ENCODE data around the gene FRY. TPM values are rescaled to one million over a fixed set of nuclear protein-coding genes. Genes with fewer than 3 reads are reported as not detected.

Gene FRY
- total RNA-seq, 2 experiments from 2014 or later, result 3.0 to 7.0 TPM

DNA sequence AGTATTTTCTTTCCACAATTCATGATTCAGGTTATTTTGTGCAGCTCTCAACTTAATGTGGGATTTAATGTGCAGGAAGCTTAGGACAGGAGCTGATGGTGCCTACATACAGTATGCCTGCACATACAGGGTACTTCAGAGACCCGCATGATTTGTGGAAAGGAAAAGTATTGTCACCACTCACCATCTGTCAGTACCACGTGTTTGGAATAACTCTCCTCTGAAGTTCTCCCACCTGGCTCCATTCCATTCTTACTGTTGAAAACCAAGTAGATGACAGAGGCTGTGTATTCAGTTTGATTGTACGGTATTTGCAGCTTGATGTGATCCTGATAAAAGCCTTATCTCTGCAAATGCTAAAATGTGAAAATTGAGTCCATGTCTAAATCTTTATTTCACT lies 197.9 kb downstream of the FRY start:
- TF ChIP-seq, protein P1, sequence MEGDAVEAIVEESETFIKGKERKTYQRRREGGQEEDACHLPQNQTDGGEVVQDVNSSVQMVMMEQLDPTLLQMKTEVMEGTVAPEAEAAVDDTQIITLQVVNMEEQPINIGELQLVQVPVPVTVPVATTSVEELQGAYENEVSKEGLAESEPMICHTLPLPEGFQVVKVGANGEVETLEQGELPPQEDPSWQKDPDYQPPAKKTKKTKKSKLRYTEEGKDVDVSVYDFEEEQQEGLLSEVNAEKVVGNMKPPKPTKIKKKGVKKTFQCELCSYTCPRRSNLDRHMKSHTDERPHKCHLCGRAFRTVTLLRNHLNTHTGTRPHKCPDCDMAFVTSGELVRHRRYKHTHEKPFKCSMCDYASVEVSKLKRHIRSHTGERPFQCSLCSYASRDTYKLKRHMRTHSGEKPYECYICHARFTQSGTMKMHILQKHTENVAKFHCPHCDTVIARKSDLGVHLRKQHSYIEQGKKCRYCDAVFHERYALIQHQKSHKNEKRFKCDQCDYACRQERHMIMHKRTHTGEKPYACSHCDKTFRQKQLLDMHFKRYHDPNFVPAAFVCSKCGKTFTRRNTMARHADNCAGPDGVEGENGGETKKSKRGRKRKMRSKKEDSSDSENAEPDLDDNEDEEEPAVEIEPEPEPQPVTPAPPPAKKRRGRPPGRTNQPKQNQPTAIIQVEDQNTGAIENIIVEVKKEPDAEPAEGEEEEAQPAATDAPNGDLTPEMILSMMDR (conservative IDR thresholded peaks at IDR 0.05; ENCODE audit: low read length), result no peak
- TF ChIP-seq EZH2phosphoT487 (IDR thresholded peaks at IDR 0.05; ENCODE audit: borderline replicate concordance, low read depth, low read length), result no peak
- Histone ChIP-seq H4K20me1 (ENCODE audit: insufficient read depth, low read length) (no peaks in the 10 kb centered on the region), H3K4me1 (ENCODE audit: insufficient read depth, low read length, poor library complexity, severe bottlenecking) (no peaks in the 10 kb centered on the region), H2AFZ (ENCODE audit: low read length) (no peak overlapping the region), H3K4me3 (ENCODE audit: low read depth, low read length, poor library complexity, severe bottlenecking) (no peak overlapping the region), H3K27ac (ENCODE audit: low read depth, low read length, poor library complexity, severe bottlenecking) (no peak overlapping the region), H3K36me3 (ENCODE audit: insufficient read depth, low read length) (no peaks in the 10 kb centered on the region), H3K79me2 (ENCODE audit: insufficient read depth, low read depth, low read length) (no peaks in the 10 kb centered on the region), H3K9me3 (ENCODE audit: low read length) (no peaks in the 10 kb centered on the region), H3K9me2 (ENCODE audit: insufficient read depth, low read length) (no peaks in the 10 kb centered on the region), H3K4me2 (ENCODE audit: low read length) (no peak overlapping the region)
- DNase-seq (ENCODE audit: low spot score), result no peak
- ChIA-PET CTCF (ENCODE audit: unreplicated experiment) (no interaction called here), POLR2A (interaction anchor here (0.6 kb wide), 1 partner anchor 67 kb away, joined by 3 read pairs; no protein-coding TSS in a partner anchor)
- intact Hi-C loops (cut with micrococcal nuclease; ENCODE audit: unreplicated experiment), result no loop called here
- BruUV-seq (replicated peaks), result no TSS peak

DNA sequence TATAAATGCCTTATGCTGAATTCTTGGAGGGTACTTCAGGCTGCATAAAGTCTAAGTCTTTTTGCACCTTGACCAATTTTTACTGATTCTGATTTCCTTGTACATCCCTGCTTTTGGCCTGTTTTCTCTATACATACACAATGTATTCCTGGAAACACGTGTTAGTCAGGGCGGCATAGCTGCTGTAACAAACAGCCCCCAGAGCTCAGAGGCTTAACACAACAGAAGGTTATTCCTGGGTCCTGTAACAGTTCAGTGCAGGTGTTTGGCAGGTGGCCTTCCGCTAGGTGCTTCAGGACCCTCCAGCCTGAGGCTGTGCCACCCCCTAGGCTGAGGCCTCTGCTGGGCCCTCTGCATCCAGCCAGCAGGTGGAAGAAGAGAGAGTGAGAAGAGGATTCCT lies 200.7 kb downstream of the FRY start:
- POLR2A ChIA-PET, result no interaction called here

DNA sequence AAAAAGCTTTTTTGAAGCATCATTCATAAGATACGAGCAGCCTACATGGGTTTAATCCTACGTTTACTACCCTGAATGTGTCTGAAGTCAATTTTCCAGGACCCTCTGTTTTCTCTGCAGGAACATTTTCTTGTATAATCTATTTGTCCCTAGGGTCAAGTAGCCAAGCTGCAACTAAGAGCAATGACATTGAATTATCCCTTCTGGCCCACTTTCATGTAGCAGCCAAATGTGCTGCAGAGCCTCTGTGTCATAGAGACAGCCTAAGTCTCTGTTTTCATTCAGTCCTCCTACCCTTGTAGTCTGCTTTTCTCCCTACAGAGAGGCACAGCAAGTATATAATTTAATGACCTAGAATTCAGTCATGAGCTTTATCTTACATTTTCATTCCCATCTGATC lies 201.5 kb downstream of the FRY start:
- no peaks in the 10 kb centered on the region for H3K9me3 ChIP-seq (ENCODE audit: low read length)
- H3K27ac ChIP-seq (ENCODE audit: low read depth, low read length, poor library complexity, severe bottlenecking), result no peak overlapping the region
- intact Hi-C loops (cut with micrococcal nuclease; ENCODE audit: unreplicated experiment), result no loop called here
- TF ChIP-seq EZH2phosphoT487 (IDR thresholded peaks at IDR 0.05; ENCODE audit: borderline replicate concordance, low read depth, low read length), result no peak
- TF ChIP-seq, protein P1 (conservative IDR thresholded peaks at IDR 0.05; ENCODE audit: low read length), result no peak
- no peaks in the 10 kb centered on the region for H4K20me1 ChIP-seq (ENCODE audit: insufficient read depth, low read length)
- H3K4me2 ChIP-seq (ENCODE audit: low read length), result no peak overlapping the region
- no peak overlapping the region for H2AFZ ChIP-seq (ENCODE audit: low read length)
- ChIA-PET CTCF (ENCODE audit: unreplicated experiment) (no interaction called here), POLR2A (no interaction called here)
- no peak overlapping the region for H3K4me3 ChIP-seq (ENCODE audit: low read depth, low read length, poor library complexity, severe bottlenecking)
- H3K79me2 ChIP-seq (ENCODE audit: insufficient read depth, low read depth, low read length), result no peaks in the 10 kb centered on the region
- no peaks in the 10 kb centered on the region for H3K9me2 ChIP-seq (ENCODE audit: insufficient read depth, low read length)
- no peak for DNase-seq (ENCODE audit: low spot score)
- no peaks in the 10 kb centered on the region for H3K4me1 ChIP-seq (ENCODE audit: insufficient read depth, low read length, poor library complexity, severe bottlenecking)
- no TSS peak for BruUV-seq (replicated peaks)
- no peaks in the 10 kb centered on the region for H3K36me3 ChIP-seq (ENCODE audit: insufficient read depth, low read length)

More for the DNA sequence above, 200.7 kb downstream of the FRY start:
- intact Hi-C loops (cut with micrococcal nuclease; ENCODE audit: unreplicated experiment), result no loop called here
- CTCF ChIA-PET (ENCODE audit: unreplicated experiment), result no interaction called here
- no peak for DNase-seq (ENCODE audit: low spot score)
- H3K9me3 ChIP-seq (ENCODE audit: low read length), result no peaks in the 10 kb centered on the region
- no peaks in the 10 kb centered on the region for H3K4me1 ChIP-seq (ENCODE audit: insufficient read depth, low read length, poor library complexity, severe bottlenecking)
- H3K9me2 ChIP-seq (ENCODE audit: insufficient read depth, low read length), result no peaks in the 10 kb centered on the region
- no peak overlapping the region for H3K27ac ChIP-seq (ENCODE audit: low read depth, low read length, poor library complexity, severe bottlenecking)
- no peaks in the 10 kb centered on the region for H3K79me2 ChIP-seq (ENCODE audit: insufficient read depth, low read depth, low read length)
- H3K4me2 ChIP-seq (ENCODE audit: low read length), result no peak overlapping the region
- H3K36me3 ChIP-seq (ENCODE audit: insufficient read depth, low read length), result no peaks in the 10 kb centered on the region
- no peak overlapping the region for H2AFZ ChIP-seq (ENCODE audit: low read length)
- no peaks in the 10 kb centered on the region for H4K20me1 ChIP-seq (ENCODE audit: insufficient read depth, low read length)
- TF ChIP-seq EZH2phosphoT487 (IDR thresholded peaks at IDR 0.05; ENCODE audit: borderline replicate concordance, low read depth, low read length), result no peak
- TF ChIP-seq, protein P1 (conservative IDR thresholded peaks at IDR 0.05; ENCODE audit: low read length), result no peak
- no TSS peak for BruUV-seq (replicated peaks)
- H3K4me3 ChIP-seq (ENCODE audit: low read depth, low read length, poor library complexity, severe bottlenecking), result no peak overlapping the region
